ENCODE results near the gene KXD1.
A peak's percentile ranks its signal among the peaks of the same experiment; 100 is the strongest.
"Not testable (repeated sequence)": the region's sequence is repeated elsewhere in the genome, so short reads cannot be mapped to it uniquely, and the experiment has no call there.

Gene KXD1

DNA sequence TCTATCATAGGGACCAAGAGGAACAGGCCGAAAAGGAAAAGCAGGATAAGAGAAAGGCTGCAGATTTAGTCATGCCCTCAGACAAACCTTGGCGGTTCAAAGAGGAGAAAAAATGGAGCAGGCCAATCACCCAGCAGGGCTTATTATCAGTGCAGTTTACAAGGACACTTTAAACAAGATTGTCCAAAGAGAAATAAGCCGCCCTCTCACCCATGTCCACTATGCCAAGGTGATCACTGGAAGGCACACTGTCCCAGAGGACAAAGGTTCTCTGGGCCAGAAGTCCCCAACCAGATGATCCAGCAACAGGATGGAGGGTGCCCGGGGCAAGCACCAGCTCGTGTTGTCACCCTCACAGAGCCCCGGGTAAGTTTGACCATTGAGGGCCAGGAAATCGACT lies 22.6 kb downstream of the KXD1 start:
- DNase-seq (ENCODE audit: low read depth in 2 of 2): no peak

DNA sequence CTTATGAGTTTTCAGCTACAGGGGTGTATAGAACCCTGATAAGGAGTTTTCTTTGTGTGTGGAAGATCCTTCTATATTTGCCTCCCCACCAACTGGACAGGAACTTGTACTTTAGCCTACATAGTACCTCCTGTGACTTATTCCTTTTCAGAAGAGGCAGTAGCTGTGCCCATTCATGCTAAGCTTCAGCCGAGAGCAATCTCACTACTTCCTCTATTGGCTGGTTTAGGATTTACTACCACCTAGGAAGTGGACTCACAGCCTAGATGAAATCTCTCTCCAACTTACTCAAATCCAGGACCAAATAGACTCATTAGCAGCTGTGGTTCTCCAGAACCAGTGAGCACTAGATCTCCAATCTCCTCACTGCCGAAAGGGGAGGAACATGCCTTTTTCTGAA lies 28.6 kb downstream of the KXD1 start:
- DNase-seq (ENCODE audit: low read depth in 2 of 2): no peak

- no peak for DNase-seq (ENCODE audit: low read depth in 2 of 2)
Observed at GRCh38 chr19:18587561-18587960, 29.9 kb downstream of the KXD1 start.

DNA sequence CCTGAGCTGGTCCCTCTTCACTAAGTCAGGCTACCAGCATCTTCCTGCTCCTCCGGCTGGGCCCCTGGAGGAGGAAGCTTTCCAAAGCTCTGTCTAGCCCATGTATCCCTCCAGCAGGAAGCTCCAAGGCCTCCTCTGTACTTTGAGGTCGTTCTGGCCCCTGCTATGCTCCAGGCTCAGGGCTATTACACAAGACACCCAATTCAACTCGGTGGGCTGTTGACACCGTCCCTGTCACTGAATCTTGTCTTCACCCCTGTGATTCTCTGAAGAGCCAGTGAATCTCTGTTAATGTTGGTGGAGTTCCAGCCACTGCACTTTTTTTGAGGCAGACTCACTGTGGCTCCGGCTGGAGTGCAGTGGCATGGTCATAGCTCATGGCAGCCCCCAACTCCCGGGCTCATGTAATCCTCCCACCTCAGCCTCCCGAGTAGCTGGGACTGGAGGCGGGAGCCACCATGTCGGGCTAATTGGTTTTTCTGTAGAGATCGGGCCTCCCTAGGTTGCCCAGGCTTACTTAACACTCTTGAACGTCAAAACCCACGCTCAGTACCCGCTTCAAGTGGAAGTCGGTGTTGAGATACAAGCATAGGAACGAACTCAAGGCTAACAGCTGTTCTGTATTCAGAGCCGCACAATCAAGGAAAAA lies 30.4 kb downstream of the KXD1 start:
- DNase-seq (ENCODE audit: low read depth in 2 of 2): no peak

- peak; percentile 82 to 91 for DNase-seq (ENCODE audit: low read depth in 2 of 2)
Observed at GRCh38 chr19:18588611-18589379, 31.1 kb downstream of the KXD1 start, which contains the start of gene REX1BD. Gene REX1BD (plus strand): TSS chr19:18588798. CDS start chr19:18588802, 4 bp downstream.

DNA sequence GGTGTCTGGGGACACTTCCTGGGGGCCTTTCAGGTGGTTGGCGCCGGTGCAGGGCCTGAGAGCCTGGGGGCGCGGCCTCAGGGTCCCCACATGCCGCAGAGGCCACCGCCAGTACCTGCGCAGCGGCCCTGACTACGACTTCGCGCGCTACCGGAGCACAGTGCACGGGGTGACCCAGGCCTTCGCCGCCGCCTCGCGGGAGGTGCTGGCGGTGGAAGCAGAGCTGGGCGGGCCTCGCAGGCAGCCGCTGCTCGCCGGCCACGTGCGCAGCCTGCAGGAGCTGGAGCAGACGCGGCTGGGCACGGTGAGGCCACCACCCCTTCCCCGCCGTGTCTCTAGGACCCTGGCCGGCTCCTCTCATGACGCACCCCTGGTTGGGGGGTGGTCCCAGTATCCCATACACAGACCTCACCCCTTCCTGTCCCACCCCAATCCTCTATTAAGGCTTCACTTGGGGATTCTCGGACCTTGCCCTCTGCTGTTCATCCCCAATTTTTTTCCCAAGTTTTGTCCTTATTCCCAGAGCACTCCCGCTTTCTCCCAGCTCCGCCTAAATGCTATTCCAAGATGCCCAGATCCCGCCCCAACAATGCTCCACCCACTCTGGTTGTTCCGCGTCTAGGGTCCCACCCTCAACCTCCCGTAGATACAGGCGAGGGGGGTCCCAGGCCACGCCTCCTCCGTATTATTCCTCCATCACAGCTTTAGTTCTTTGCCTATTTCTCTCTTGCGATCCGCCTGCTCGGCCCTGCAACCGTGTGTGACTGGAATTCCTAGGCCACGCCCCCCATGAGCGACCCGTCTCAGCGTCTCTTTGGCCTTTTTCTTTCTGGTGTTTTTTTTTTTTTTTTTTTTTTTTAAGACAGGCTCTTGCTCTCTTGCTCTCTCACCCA lies 32.0 kb downstream of the KXD1 start:
- peak in 1 of 2 experiments; percentile 41 for DNase-seq (ENCODE audit: low read depth in 2 of 2)

DNA sequence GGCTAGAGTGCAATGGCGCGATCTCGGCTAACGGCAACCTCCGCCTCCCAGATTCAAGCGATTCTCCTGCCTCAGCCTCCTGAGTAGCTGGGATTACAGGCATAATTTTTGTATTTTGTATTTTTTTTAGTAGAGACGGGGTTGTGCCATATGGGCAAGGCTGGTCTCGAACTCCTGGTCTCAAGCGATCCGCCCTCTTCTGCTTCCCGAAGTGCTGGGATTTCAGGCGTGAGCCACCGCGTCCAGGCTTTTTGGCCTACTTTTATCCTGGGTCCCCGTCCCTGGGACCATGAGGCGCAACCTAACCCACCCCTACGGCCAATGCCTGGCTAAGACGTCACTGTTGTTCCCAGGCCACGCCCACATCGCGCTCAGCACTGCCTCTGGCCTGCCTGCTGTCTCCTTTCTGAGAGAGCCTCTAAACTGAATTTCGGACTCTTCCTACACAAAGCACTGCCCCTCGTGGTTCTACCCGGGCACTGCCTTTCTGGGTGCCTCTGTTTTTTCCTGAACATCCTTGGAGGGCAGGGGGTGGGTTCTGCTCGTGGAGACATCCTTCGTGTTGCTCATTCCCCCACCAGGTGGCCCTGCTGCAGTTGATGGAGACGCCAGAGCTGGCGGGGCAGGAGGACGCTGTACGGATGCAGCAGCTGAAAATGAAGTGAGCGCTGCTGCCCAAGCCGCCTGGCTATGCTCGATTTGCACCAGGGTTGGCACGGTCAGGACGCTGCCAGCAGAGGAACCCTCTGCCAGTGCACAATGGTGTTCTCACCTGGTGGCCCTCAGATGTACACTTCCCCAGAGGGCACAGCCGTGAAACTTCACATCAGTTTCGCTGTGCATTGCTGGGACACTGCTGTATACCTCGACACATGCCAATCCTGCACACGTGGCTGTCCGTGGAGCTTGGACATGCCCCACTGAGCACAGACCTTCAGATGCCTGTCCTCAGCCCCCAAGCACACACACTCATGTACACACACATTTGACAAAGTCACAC lies 32.9 kb downstream of the KXD1 start:
- DNase-seq (ENCODE audit: low read depth in 2 of 2): no peak

DNA sequence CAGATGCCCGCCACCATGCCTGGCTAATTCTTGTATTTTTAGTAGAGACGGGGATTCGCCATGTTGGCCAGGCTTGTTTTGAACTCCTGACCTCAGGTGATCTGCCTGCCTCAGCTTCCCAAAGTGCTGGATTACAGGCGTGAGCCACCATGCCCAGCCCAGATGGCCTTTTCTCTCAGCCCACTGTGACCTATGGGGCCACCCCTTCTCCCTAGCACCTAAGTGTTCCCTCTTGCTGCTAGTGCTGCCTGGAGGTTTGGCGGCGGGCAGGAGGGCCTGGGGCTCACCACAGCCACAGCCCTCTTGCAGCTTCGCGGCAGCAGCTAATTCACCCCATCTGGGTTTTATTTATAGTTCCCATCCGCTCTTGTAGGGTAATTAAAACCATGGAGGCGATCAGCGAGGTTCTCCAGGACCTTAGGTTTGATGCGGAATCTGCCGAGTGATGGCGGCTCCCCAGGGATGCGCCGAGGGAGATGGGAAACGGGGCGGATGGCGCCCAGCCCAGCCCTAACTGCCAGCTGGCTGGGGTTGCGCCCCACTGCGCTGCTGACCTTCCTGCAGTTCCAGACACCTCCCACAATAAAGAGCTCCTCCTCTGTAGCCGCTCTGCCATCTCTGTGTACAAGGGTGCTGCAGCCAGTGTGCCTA lies 34.2 kb downstream of the KXD1 start:
- no peak for DNase-seq (ENCODE audit: low read depth in 2 of 2)

- DNase-seq (ENCODE audit: low read depth in 2 of 2): not testable (repeated sequence)
Observed at GRCh38 chr19:18592732-18593131, 35.1 kb downstream of the KXD1 start.

DNA sequence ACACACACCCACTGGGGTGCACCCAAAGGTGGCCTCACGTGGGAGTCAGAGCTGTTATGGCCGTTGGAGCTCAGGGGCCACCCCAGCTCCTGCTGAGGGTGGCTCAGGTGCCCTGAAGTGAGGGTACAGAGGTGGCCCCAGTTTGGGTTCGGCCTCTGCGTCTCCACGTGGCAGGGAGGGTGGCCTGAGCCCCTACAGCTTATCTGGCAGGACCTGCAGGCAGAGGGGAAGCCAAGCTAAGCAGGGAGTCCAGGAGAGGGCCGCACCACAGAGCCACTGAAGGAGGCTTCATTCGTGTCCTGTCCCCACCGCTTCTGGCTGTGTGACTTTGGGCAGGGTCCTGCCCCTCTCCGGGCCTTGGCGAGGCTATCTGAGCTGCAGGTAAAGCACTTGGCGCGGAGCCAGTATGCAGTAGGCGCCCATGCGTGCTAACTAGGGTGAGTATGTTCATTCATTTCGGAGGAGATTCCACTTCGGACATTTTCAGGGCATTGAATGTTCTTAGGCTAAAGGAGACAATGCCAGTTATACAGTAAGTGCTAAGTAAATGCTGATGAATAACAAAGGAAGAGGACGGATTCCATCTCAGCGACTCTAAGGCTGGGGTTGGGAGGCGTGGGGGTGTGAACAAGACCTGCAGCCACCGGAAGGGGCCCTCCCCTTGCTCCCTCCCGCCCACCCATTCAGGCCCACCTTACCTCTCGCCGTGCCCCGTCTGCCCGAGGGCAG lies 35.9 kb downstream of the KXD1 start:
- DNase-seq (ENCODE audit: low read depth in 2 of 2): no peak

DNA sequence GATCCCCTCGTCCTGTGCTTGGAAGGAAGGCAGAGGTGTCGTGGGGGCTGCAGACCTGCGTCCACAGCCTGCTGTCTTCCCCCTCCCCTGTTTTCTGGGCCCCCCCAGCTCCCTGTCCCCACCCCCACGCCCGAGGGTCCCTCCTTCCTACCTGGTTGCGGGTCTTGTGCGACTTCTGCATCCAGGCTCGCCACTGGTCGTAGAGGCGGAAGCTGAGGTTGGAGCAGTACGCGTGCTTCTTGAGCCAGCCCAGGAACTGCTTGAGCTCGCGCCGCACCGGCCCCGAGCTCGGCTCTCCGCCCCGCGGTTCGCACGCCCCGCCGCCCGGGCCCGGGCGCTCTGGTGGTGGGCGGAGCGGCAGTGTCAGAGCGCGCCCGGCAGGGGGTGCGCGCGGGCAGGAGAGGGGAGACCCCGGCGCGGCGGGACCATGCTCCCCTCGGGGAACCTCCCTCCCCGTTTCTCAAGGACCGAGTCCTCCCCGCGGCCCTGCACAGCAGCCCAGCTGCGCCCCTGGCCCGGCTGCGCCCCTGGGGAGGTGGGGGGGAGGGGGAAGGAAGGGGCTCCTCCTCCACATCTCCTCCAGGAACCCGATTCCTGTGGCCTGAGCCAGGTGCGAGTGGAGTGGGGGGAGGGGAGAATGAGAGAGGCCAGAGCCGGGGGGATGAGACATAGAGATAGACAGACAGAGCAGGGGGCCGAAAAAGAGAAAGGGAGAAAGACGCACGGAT lies 36.6 kb downstream of the KXD1 start:
- DNase-seq (ENCODE audit: low read depth in 2 of 2): peak; percentile 54 to 61

GRCh38 chr19:18594824-18595373 lies 37.2 kb downstream of the KXD1 start:
- no peak for DNase-seq (ENCODE audit: low read depth in 2 of 2)

DNA sequence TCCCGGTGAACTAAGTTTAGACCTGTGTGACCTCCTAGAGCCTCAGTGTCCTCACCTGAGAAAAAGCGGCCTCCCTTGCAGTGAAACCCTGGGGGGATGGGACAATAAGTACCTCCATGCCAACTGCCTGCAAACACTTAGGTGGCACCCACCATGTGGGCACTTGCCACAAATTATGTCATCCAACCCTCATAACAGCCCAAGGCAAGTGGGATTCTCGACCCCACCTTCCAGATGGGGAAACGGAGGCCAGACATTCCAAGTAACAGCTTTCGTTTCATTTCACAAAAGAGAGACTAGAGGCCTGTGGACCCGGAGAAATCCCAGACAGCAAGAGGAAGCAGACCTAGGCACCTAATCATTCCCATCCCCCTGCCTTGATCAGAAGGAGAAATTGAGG lies 37.8 kb downstream of the KXD1 start:
- DNase-seq (ENCODE audit: low read depth in 2 of 2): no peak

DNA sequence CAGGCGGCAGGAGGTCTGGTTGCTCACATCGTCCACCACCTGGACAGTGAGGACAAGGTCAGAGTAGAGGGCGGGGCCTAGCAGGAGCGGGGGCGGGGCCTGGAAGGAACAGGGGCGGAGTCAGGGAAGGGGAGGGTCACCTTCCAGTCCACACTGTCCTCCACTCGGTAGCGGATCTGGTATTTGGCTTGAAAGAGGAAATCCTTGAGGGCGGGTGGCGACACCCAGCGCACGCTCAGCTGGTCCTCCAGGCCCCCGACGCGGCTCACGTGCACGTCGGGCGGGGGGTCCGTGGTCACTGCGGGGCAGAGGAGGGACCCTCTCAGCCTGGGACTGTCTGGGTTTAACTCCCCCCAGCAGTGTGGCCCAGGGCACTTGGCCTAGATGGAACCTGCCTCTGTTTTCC lies 39.1 kb downstream of the KXD1 start:
- no peak for DNase-seq (ENCODE audit: low read depth in 2 of 2)

DNA sequence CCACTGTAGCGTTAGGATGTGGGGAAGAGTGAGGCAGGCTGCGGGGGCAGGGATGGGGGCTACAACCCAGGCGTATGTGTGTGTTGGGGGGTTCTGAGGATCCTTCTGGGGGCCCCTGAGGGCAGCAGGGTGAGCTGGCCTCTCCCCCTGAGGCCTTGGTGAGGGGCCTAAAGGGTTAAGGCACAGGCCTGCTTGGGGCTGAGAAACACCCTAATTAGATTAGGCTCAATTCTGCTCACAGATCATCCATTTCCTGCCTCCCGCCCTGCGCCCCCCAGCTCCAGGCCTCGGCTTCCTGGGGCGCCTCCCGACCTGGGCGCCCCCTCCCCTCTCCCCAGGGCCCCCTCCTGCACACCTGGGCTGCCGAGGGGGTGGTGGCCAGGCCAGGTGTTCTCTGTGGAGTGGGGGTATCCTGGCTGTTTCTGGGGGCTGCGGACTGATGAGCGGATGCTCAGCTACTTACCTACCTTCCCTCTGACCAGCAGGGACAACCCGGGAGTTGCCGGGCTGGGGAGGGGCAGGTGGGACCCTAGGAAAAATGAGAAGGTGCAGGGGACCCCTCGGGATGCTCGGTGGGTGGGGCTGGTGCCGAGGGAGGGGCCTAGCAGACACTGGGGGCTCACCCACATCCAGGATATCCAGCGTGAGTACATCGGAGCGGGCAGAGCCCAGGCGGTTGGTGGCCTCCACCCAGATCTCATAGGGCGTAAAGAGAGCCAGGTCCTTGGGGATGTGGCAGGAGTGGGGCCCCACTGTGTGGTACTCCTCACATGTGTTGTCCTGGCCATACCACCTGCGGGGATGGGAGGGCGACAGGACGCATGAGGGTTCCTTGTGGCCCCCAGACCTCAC lies 40.4 kb downstream of the KXD1 start:
- DNase-seq (ENCODE audit: low read depth in 2 of 2): no peak

- DNase-seq (ENCODE audit: low read depth in 2 of 2): no peak
Observed at GRCh38 chr19:18599485-18599884, 41.8 kb downstream of the KXD1 start.

DNA sequence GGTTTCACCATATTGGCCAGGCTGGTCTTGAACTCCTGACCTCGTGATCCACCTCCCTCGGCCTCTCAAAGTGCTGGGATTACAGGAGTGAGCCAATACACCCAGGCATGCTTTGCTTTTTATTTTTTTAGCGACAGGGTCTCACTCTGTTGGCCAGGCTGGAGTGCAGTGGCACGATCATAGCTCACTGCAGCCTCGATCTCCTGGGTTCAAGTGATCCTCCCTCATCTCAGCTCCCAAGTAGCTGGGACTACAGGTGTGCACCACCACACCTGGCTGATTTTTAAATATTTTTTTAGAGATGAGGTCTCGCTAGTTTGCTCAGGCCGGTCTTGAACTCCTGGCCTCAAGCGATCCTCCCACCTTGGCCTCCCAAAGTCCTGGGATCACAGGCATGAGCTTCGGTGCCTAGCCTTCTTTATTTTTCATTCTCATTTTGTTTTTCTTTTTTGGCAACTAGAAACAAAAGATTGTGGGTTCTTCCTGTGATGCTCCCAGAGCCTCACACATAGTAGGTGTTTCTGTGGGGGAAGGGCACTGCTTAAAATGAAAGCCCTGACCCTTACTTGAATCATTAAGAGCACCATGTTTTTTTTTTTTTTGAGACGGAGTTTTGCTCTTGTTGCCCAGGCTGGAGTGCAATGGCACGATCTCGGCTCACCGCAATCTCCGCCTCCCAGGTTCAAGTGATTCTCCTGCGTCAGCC lies 43.2 kb downstream of the KXD1 start:
- DNase-seq (ENCODE audit: low read depth in 2 of 2): not testable (repeated sequence)

Measured in stimulated activated CD4-positive, alpha-beta T cell treated with anti-CD3 and anti-CD28 coated beads, Interleukin-12 subunit alpha, Interleukin-12 subunit beta, amount 100 ng/mL, for 24 hours (primary cell).